HG03045 (cell line): ENCODE measurements around the gene KLB.
"Not testable (repeated sequence)": the region's sequence is repeated elsewhere in the genome, so short reads cannot be mapped to it uniquely, and the experiment has no call there.

Experiments used
- ATAC-seq: cut with Tn5 transposase; IDR thresholded peaks from one replicate; pipeline ENCODE4 v1.9.1; 2021; ENCODE audit warnings: mild to moderate bottlenecking, moderate library complexity; ENCODE audit not compliant: unreplicated experiment

KLB gene

GRCh38 chr4:39425297-39425696 is 18.6 kb downstream of the KLB start:
- not testable (repeated sequence) for ATAC-seq

- ATAC-seq, result no peak
Observed at GRCh38 chr4:39426728-39427127, 20.0 kb downstream of the KLB start.

DNA sequence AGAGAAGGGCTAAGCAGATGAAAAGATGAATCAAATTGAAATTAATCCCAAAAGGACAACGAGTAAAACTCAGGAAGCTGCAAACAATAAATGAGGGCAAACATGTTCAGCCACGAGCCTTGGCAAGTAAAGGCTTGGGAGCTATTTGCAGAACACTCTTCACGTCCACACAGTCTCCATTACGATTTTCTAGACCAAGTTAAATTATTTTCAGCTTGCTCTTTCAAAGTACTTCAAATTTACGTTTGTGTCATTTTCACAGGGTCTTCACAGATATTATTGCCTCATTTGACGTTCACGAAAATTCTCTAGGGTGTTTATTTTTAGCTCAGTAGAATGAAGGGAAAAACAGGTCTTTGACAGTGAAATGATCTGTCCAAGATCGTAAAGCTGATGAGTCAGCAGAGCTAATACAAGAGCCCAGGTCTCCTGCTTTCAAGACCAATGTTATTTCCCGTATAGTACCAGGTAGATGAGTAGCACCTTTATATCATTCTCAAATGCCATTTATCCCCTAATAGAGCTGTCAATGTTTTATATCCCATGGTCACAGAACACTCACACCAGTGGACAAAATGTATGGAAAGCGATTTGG is 20.9 kb downstream of the KLB start:
- ATAC-seq, result no peak

- ATAC-seq, result no peak
Observed at GRCh38 chr4:39429476-39430334, 23.0 kb downstream of the KLB start.

DNA sequence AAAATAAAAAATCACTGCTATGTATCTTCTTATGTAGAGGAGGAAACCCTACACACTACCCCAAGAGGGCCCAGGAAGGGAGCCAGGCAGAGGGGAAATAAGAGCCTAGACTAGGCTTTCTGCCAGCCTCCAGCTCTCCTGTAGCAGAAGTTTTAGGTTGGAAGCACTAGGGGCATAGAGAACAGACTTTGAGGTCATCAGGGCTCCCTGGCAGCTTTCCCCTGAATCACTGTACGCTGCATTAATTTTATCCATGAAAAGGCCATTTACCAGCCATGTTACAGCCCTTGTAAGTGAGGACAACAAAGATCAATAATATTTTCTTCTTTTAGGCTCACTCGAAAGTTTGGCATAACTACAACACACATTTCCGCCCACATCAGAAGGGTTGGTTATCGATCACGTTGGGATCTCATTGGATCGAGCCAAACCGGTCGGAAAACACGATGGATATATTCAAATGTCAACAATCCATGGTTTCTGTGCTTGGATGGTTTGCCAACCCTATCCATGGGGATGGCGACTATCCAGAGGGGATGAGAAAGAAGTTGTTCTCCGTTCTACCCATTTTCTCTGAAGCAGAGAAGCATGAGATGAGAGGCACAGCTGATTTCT is 27.3 kb downstream of the KLB start:
- ATAC-seq, result no peak

DNA sequence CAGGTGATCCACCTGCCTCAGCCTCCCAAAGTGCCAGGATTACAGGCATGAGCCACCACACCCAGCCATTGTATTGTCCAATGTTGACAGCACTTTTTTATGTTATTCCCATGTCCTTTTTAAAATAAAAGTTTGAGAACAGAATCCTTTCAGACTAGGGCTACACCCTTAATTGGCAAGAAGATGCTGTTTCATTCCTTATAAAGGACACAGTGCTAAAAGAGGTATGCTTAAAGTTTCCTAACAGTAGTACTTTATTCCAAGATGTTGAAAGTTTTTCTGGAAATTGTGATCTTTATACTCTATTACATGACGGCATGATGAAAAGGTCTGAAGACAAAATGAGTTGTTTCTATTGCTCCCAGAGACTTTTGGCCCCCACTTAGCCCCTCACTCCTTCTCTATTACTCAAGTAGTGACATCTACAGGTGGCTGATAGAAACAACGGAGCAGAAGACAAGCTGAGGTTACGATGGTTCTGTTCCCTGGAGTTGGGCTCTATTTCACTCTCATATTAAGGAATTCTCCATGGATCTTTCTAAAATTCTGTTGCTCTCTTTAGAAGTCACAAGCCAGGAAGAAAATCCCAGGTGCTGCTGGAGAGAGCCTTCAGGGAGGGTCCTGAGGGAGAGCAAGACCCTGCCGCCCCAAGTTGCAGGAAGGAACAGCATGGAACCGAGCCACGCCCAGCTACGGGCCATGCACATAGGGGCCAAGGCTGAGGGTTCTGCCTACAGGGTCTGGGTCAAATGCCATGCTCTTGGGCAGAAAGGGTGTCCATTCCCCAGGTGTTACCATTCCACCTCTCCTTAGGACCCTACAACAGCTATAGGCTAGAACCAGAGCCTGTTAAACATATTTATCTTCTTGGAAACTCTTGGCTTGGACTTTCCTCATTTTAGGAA is 29.2 kb downstream of the KLB start:
- no peak for ATAC-seq

GRCh38 chr4:39441593-39441992 is 34.9 kb downstream of the KLB start:
- no peak for ATAC-seq

- no peak for ATAC-seq
Observed at GRCh38 chr4:39442998-39443397, 36.3 kb downstream of the KLB start.

DNA sequence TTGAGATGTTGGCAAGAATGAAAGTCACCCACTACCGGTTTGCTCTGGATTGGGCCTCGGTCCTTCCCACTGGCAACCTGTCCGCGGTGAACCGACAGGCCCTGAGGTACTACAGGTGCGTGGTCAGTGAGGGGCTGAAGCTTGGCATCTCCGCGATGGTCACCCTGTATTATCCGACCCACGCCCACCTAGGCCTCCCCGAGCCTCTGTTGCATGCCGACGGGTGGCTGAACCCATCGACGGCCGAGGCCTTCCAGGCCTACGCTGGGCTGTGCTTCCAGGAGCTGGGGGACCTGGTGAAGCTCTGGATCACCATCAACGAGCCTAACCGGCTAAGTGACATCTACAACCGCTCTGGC is 39.7 kb downstream of the KLB start:
- no peak for ATAC-seq

DNA sequence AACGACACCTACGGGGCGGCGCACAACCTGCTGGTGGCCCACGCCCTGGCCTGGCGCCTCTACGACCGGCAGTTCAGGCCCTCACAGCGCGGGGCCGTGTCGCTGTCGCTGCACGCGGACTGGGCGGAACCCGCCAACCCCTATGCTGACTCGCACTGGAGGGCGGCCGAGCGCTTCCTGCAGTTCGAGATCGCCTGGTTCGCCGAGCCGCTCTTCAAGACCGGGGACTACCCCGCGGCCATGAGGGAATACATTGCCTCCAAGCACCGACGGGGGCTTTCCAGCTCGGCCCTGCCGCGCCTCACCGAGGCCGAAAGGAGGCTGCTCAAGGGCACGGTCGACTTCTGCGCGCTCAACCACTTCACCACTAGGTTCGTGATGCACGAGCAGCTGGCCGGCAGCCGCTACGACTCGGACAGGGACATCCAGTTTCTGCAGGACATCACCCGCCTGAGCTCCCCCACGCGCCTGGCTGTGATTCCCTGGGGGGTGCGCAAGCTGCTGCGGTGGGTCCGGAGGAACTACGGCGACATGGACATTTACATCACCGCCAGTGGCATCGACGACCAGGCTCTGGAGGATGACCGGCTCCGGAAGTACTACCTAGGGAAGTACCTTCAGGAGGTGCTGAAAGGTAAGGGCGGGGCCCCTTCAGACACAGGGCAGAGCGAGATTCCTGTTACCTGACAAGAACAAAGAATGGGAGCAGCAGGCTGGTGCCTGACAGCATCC is 40.3 kb downstream of the KLB start:
- ATAC-seq, result peak; percentile 84

DNA sequence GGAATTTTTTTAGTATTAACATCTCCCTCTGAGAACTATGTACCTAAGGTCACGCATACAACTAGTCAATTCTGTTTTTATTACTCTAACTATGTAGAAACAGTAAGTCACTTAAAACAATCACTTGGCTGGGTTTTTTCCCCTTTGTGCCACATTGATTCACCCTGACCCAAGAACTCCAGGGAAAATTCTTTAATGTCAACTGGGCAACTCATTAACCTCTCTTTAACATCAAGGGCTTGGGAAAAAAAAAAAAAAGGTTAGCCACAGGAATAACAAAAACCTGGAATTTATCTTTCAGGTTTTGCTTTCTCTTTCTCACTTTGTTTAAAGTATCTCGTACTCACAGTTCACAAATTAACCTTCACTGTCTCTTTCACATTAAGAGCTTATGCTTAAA is 43.9 kb downstream of the KLB start:
- no peak for ATAC-seq

- no peak for ATAC-seq
Observed at GRCh38 chr4:39451423-39452023, 44.8 kb downstream of the KLB start.

GRCh38 chr4:39452153-39452859 is 45.6 kb downstream of the KLB start:
- ATAC-seq, result no peak

- ATAC-seq, result no peak
Observed at GRCh38 chr4:39452860-39453587, 46.3 kb downstream of the KLB start.

DNA sequence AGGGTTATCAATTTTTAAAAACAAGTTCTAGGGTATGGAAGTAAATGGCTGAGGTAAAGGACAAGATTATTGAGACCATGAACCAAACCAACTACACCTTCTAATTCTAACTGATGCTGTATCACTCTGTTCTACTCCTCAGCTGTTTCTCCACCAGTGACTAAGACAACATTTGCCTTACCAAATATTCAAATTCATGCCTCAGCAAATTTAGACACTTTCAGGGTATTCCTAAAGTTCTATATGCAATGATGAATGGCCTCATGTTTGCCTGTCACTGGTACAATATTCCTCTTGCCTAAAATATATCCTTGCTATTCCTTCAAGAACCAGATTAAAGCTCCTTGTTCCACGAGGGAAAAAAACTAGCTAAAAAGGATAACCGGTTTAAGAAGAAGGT is 47.0 kb downstream of the KLB start:
- ATAC-seq, result no peak

DNA sequence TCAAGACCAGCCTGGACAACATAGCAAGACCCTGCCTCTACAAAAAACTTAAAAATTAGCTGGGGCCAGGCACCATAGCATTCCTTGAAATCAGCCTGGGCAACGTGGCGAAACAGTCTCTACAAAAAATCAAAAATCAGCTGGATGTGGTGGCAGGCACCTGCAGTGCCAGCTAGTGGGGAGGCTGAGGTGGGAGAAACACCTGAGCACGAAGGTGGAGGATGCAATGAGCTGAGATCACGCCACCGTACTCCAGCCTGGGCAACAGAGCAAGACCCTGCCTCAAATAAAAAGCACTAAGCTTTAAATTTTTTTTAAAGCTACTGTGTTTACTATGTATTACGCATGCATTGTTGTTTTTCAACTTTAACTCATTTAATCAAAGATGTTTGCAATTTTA is 48.8 kb downstream of the KLB start:
- ATAC-seq, result no peak

- ATAC-seq, result no peak
Observed at GRCh38 chr4:39456946-39457763, 50.4 kb downstream of the KLB start.

DNA sequence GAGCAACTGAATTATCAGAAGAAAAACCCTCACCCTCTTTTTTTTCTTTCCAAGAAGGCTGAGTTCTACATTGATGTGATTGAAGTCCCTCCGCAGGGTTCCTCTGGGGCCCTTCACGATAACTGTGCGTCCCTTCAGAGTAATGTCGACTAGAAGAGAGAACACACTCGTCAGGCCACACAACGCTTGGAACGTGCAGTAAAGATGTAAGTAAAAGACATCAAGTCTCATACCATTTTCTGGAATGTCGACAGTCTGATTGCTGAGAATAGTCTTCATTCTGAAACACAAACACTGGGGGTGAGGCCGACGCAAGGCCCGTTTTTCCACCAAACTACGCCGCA is 51.4 kb downstream of the KLB start:
- not testable (repeated sequence) for ATAC-seq
